ENCODE results near the gene CCDC127. TPM values are rescaled to one million over a fixed set of nuclear protein-coding genes. Genes with fewer than 3 reads are reported as not detected.
A peak's percentile ranks its signal among the peaks of the same experiment; 100 is the strongest.

CCDC127 gene
- total and polyA plus RNA-seq, 12 donors = 3.0 to 9.7 (median 6.5) TPM

- no peaks in the 10 kb centered on the region for H3K27me3 ChIP-seq
- TF ChIP-seq, protein P1, sequence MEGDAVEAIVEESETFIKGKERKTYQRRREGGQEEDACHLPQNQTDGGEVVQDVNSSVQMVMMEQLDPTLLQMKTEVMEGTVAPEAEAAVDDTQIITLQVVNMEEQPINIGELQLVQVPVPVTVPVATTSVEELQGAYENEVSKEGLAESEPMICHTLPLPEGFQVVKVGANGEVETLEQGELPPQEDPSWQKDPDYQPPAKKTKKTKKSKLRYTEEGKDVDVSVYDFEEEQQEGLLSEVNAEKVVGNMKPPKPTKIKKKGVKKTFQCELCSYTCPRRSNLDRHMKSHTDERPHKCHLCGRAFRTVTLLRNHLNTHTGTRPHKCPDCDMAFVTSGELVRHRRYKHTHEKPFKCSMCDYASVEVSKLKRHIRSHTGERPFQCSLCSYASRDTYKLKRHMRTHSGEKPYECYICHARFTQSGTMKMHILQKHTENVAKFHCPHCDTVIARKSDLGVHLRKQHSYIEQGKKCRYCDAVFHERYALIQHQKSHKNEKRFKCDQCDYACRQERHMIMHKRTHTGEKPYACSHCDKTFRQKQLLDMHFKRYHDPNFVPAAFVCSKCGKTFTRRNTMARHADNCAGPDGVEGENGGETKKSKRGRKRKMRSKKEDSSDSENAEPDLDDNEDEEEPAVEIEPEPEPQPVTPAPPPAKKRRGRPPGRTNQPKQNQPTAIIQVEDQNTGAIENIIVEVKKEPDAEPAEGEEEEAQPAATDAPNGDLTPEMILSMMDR (IDR thresholded peaks at IDR 0.05) = no peak
- TF ChIP-seq POLR2A (IDR thresholded peaks at IDR 0.05) = no peak
- H3K4me3 ChIP-seq = no peak overlapping the region
- 86 to 92% (median 87%) methylated on average over 14 of the region's 14 CpGs for WGBS, 4 donors
- H3K9me3 ChIP-seq (replicated peaks in 1 of 3) = no peaks in the 10 kb centered on the region
- peak in 1 of 7 donors; percentile 5 for DNase-seq
- intact Hi-C loops (cut with DNase I) = no loop called here
- H3K36me3 ChIP-seq (replicated peaks in 1 of 2) = peaks cover 0 to 20% of the 10 kb centered on the region in 2 donors
- no peak overlapping the region for H3K27ac ChIP-seq
- peaks cover 0 to 17% of the 10 kb centered on the region in 2 donors for H3K4me1 ChIP-seq (replicated peaks in 1 of 2)
These were observed 10.4 kb downstream of the CCDC127 start for GRCh38 chr5:207599-207998.

DNA sequence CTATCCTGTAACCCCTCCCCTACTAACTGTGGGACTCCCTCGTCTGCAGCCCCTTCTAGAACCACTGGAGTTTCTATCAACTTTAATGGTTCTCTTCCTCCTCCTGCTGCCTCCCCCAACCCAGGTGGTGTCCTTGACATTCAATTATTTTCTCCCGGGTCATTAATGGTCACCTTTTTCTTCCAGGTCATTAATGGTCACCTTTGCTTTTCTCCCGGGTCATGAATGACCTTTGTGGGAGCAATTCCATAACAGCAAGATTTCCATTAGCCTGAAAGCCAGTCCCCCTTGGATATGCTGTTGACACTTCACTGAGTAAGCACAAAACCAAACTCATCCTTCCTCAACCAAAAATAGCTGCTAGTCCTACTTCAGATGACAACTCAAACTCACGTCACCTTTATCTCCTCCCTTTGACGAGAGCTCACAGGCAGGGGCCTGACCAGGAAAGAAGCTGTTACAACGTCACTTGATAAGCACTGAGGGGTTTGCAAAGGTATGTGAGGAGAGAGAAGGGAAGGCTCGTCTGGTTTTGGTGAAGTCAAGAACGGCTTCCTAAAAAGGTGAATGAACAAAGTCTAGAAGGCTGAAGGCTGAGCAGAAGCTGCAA lies 10.9 kb downstream of the CCDC127 start:
- Histone ChIP-seq H3K4me1 (replicated peaks in 1 of 2) (peaks cover 0 to 17% of the 10 kb centered on the region in 2 donors), H3K4me3 (no peak overlapping the region), H3K27me3 (no peaks in the 10 kb centered on the region), H3K36me3 (replicated peaks in 1 of 2) (peaks cover 0 to 20% of the 10 kb centered on the region in 2 donors), H3K27ac (peak overlapping the region in 1 of 5 donors; percentile 31), H3K9me3 (replicated peaks in 1 of 3) (no peaks in the 10 kb centered on the region)
- WGBS, 4 donors = 76 to 87% (median 80%) methylated on average over 8 of the region's 8 CpGs
- TF ChIP-seq, protein P1 (IDR thresholded peaks at IDR 0.05) = no peak
- TF ChIP-seq POLR2A (IDR thresholded peaks at IDR 0.05) = no peak
- intact Hi-C loops (cut with DNase I) = no loop called here
- peak in 1 of 7 donors; percentile 9 for DNase-seq

- DNase-seq = peak in 6 of 7 donors; percentile 63 to 79 (median 70)
- intact Hi-C loops (cut with DNase I) = no loop called here
- no peak overlapping the region for H3K4me3 ChIP-seq
- no peak for TF ChIP-seq POLR2A (IDR thresholded peaks at IDR 0.05)
- TF ChIP-seq, protein P1 (IDR thresholded peaks at IDR 0.05) = no peak
- H3K4me1 ChIP-seq (replicated peaks in 1 of 2) = peaks cover 0 to 17% of the 10 kb centered on the region in 2 donors
- 55 to 78% (median 65%) methylated on average over 11 of the region's 11 CpGs for WGBS, 4 donors
- H3K36me3 ChIP-seq (replicated peaks in 1 of 2) = peaks cover 0 to 20% of the 10 kb centered on the region in 2 donors
- H3K9me3 ChIP-seq (replicated peaks in 1 of 3) = no peaks in the 10 kb centered on the region
- no peaks in the 10 kb centered on the region for H3K27me3 ChIP-seq
- peak overlapping the region in 1 of 5 donors; percentile 31 for H3K27ac ChIP-seq
These were observed 11.5 kb downstream of the CCDC127 start for GRCh38 chr5:206406-206805.

GRCh38 chr5:204966-205670 lies 12.8 kb downstream of the CCDC127 start:
- Histone ChIP-seq H3K4me1 (replicated peaks in 1 of 2) (peaks cover 0 to 15% of the 10 kb centered on the region in 2 donors), H3K4me3 (no peak overlapping the region), H3K27ac (no peak overlapping the region), H3K9me3 (replicated peaks in 1 of 3) (no peaks in the 10 kb centered on the region), H3K36me3 (replicated peaks in 1 of 2) (peaks cover 0 to 20% of the 10 kb centered on the region in 2 donors), H3K27me3 (no peaks in the 10 kb centered on the region)
- intact Hi-C loops (cut with DNase I) = no loop called here
- 93 to 98% (median 96%) methylated on average over 30 of the region's 30 CpGs for WGBS, 4 donors
- no peak for DNase-seq
- TF ChIP-seq, protein P1 (IDR thresholded peaks at IDR 0.05) = no peak
- TF ChIP-seq POLR2A (IDR thresholded peaks at IDR 0.05) = no peak
